GM21619 (cell line): ENCODE data around the gene SLC16A3.

Experiments
- ATAC-seq: cut with Tn5 transposase; IDR thresholded peaks from one replicate; pipeline ENCODE4 v1.9.1; 2021; ENCODE audit not compliant: unreplicated experiment

SLC16A3 gene

GRCh38 chr17:82221341-82221902, 7.4 kb upstream of the SLC16A3 start:
- no peak for ATAC-seq

GRCh38 chr17:82222816-82223215, 6.0 kb upstream of the SLC16A3 start:
- ATAC-seq = no peak

GRCh38 chr17:82223517-82223916, 5.3 kb upstream of the SLC16A3 start:
- no peak for ATAC-seq

GRCh38 chr17:82224666-82225065, 4.2 kb upstream of the SLC16A3 start:
- no peak for ATAC-seq

- ATAC-seq = no peak
Observed at GRCh38 chr17:82225368-82226029, 3.3 kb upstream of the SLC16A3 start.

- no peak for ATAC-seq
Observed at GRCh38 chr17:82226146-82226808, 2.6 kb upstream of the SLC16A3 start.

GRCh38 chr17:82226809-82227628, 1.8 kb upstream of the SLC16A3 start:
- ATAC-seq = no peak

GRCh38 chr17:82227629-82228277, 1.1 kb upstream of the SLC16A3 start:
- ATAC-seq = no peak

- peak; percentile 26 for ATAC-seq
Observed at GRCh38 chr17:82228278-82228841, 482 bp upstream of the SLC16A3 start.

- ATAC-seq = no peak
Observed at GRCh38 chr17:82229698-82230608, 1.1 kb downstream of the SLC16A3 start.

- ATAC-seq = no peak
Observed at GRCh38 chr17:82230609-82231311, 1.9 kb downstream of the SLC16A3 start.

GRCh38 chr17:82231312-82231561, 2.4 kb downstream of the SLC16A3 start:
- ATAC-seq = no peak

- ATAC-seq = no peak
Observed at GRCh38 chr17:82231562-82232321, 2.9 kb downstream of the SLC16A3 start.

- ATAC-seq = no peak
Observed at GRCh38 chr17:82232322-82232820, 3.5 kb downstream of the SLC16A3 start.

- ATAC-seq = no peak
Observed at GRCh38 chr17:82232876-82233785, 4.3 kb downstream of the SLC16A3 start.

- ATAC-seq = no peak
Observed at GRCh38 chr17:82234211-82235055, 5.6 kb downstream of the SLC16A3 start.
